PC-3 (cell line): ENCODE results near the gene NFATC2. TPM values are rescaled to one million over a fixed set of nuclear protein-coding genes. Genes with fewer than 3 reads are reported as not detected.

Source experiments
- ATAC-seq: fragments of 200-7000 bp; cut with Tn5 transposase; 2 replicates; pipeline ENCODE4 v1.9.1; 2020; ENCODE audit warnings: mild to moderate bottlenecking, moderate library complexity
- BruUV-seq: library from RNA; stranded (reverse); fragments of 400-500 nt; replicated peaks from 2 replicates; lab custom pipeline; 2021; lab: Mats Ljungman, UMichigan
- CTCF ChIA-PET: fragments of 300-600 bp; sonication (Branson Sonifier 250); formaldehyde crosslinking; loops from one replicate; lab custom pipeline; 2022; ENCODE audit warnings: antibody characterized with exemption; lab: Charles Lee
- POLR2A ChIA-PET: fragments of 300-600 bp; sonication (Branson Sonifier 250); formaldehyde crosslinking; loops from one replicate; lab custom pipeline; 2022; ENCODE audit warnings: antibody characterized with exemption; ENCODE audit not compliant: unreplicated experiment; lab: Charles Lee
- DNase-seq: peaks from one replicate; pipeline ENCODE4 v3.0.0-alpha.2; 2015
- H2AFZ ChIP-seq: fragments of 300-600 bp; sonication (generic); 2 replicates; pipeline ENCODE4 v1.6.0; 2016; ENCODE audit warnings: antibody characterized with exemption, low read length
- H3F3A ChIP-seq: fragments of 300-600 bp; sonication (generic); one replicate; pipeline ENCODE4 v1.6.0; 2017; ENCODE audit warnings: antibody characterized with exemption, low read length, control low read depth, mild to moderate bottlenecking; ENCODE audit not compliant: unreplicated experiment
- H3K27ac ChIP-seq: fragments of 300-600 bp; sonication (generic); 2 replicates; pipeline ENCODE4 v1.5.1; 2016; ENCODE audit warnings: mild to moderate bottlenecking, low read length
- H3K27me3 ChIP-seq: fragments of 300-600 bp; sonication (generic); 2 replicates; pipeline ENCODE4 v1.6.1; 2016; ENCODE audit warnings: low read length, mixed read lengths
- H3K36me3 ChIP-seq: fragments of 300-600 bp; sonication (generic); 2 replicates; pipeline ENCODE4 v1.6.1; 2016; ENCODE audit warnings: low read depth, mixed run types, low read length, mixed read lengths
- H3K4me1 ChIP-seq: fragments of 300-600 bp; sonication (generic); 2 replicates; pipeline ENCODE4 v1.5.1; 2016; ENCODE audit warnings: low read length; ENCODE audit not compliant: insufficient read depth
- H3K4me2 ChIP-seq: fragments of 300-600 bp; sonication (generic); 2 replicates; pipeline ENCODE4 v1.6.0; 2016; ENCODE audit warnings: low read length
- H3K4me3 ChIP-seq: fragments of 300-600 bp; sonication (generic); 2 replicates; pipeline ENCODE4 v1.5.1; 2016; ENCODE audit warnings: mild to moderate bottlenecking, low read length, mixed read lengths
- H3K79me2 ChIP-seq: fragments of 300-600 bp; sonication (generic); 2 replicates; pipeline ENCODE4 v1.6.1; 2017; ENCODE audit warnings: low read length, mixed read lengths
- H3K9ac ChIP-seq: fragments of 300-600 bp; sonication (generic); 2 replicates; pipeline ENCODE4 v1.6.0; 2016; ENCODE audit warnings: mild to moderate bottlenecking, low read length
- H3K9me2 ChIP-seq: fragments of 300-600 bp; sonication (generic); replicated peaks from 2 replicates; pipeline ENCODE4 v1.6.1; 2016; ENCODE audit warnings: mixed run types, low read length, mixed read lengths
- H3K9me3 ChIP-seq: fragments of 300-600 bp; sonication (generic); 2 replicates; pipeline ENCODE4 v1.6.1; 2016; ENCODE audit warnings: low read length, mixed read lengths
- H4K20me1 ChIP-seq: fragments of 300-600 bp; sonication (generic); 2 replicates; pipeline ENCODE4 v1.6.1; 2016; ENCODE audit warnings: low read length, mixed read lengths
- CTCF ChIP-seq: fragments of 300-600 bp; sonication (generic); conservative IDR thresholded peaks from 2 replicates; pipeline ENCODE4 v1.5.1; 2017; ENCODE audit warnings: antibody characterized with exemption, low read depth, mild to moderate bottlenecking, low read length
- EZH2 ChIP-seq: fragments of 300-600 bp; sonication (generic); IDR thresholded peaks from one replicate; pipeline ENCODE4 v1.6.1; 2017; ENCODE audit warnings: antibody characterized with exemption, mild to moderate bottlenecking, low read length; ENCODE audit not compliant: unreplicated experiment
- EZH2phosphoT487 ChIP-seq: fragments of 300-600 bp; sonication (generic); IDR thresholded peaks from 2 replicates; pipeline ENCODE4 v1.6.1; 2018; ENCODE audit warnings: mild to moderate bottlenecking, antibody characterized with exemption, low read length, borderline replicate concordance
- intact Hi-C: fragments of 100-400 bp; cut with micrococcal nuclease; formaldehyde crosslinking; loops from 2 replicates; pipeline ENCODE4 v1.9.0; 2023
- total RNA-seq: library from RNA; depleted of rRNA; stranded (reverse); fragments of >200 nt; gene quantifications from 2 replicates; pipeline ENCODE4 v1.2.3, GENCODE V29; 2014

Gene NFATC2
- total RNA-seq, 1 experiment from 2014 or later, result 12.9 TPM

- ChIA-PET CTCF (no interaction called here), POLR2A (no interaction called here)
- Histone ChIP-seq H3K9me3 (no peaks in the 10 kb centered on the region), H3K27me3 (no peaks in the 10 kb centered on the region), H3K36me3 (no peaks in the 10 kb centered on the region), H3K79me2 (no peaks in the 10 kb centered on the region), H3K4me1 (peaks cover 10% of the 10 kb centered on the region), H3K4me2 (no peak overlapping the region), H4K20me1 (no peaks in the 10 kb centered on the region), H3K27ac (no peak overlapping the region), H3K9me2 (no peaks in the 10 kb centered on the region), H3F3A (no peaks in the 10 kb centered on the region), H3K4me3 (no peak overlapping the region), H3K9ac (no peak overlapping the region), H2AFZ (no peak overlapping the region)
- DNase-seq, result no peak
- BruUV-seq, result no TSS peak
- TF ChIP-seq EZH2phosphoT487 (no peak), EZH2 (no peak), CTCF (no peak)
- no peak for ATAC-seq
- intact Hi-C loops, result no loop called here
Measured at GRCh38 chr20:51428401-51429143, 113.9 kb downstream of the NFATC2 start.

DNA sequence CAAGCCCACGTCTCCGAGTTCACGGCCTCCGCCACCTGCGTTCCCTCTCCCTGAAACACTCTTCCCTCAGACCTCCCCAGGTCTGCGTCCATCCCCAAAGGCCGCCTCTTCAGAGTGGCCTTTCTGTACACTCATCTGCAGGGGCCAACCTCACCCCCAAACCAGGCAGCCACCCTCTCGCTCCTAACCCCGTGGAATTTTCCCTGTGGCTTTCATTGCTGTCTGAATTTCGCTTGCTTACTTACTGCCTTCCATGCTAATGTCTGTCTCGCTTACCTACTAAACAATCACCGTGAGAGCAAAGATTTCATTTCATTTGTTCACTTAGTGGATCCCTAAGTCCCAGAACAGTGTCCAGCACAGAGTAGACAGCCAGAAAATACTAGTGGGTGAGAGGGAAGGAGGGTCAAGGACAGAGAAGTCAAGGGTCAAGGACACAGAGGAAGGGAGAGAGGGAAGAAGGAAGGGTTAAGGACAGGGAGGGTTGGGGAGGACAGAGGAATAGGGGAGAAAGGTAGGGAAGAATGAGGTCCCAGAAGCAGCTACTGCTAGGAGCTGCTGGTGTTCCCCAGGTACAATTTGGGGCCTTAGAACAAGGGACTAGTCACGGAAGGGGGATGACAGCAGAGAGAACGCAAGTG lies 114.7 kb downstream of the NFATC2 start:
- Histone ChIP-seq H3K27me3 (no peaks in the 10 kb centered on the region), H3K9ac (no peak overlapping the region), H3K27ac (no peak overlapping the region), H3K9me2 (no peaks in the 10 kb centered on the region), H3F3A (no peaks in the 10 kb centered on the region), H3K79me2 (no peaks in the 10 kb centered on the region), H3K4me3 (no peak overlapping the region), H2AFZ (no peak overlapping the region), H3K4me1 (peaks cover 2% of the 10 kb centered on the region), H3K36me3 (no peaks in the 10 kb centered on the region), H3K9me3 (no peaks in the 10 kb centered on the region), H4K20me1 (no peaks in the 10 kb centered on the region), H3K4me2 (no peak overlapping the region)
- DNase-seq (no peak), ATAC-seq (no peak)
- no TSS peak for BruUV-seq
- ChIA-PET POLR2A (no interaction called here), CTCF (no interaction called here)
- intact Hi-C loops, result no loop called here
- TF ChIP-seq EZH2phosphoT487 (no peak), EZH2 (no peak), CTCF (no peak)
